Endothelial cell (in vitro differentiated cells): ENCODE results near the gene ANK2. TPM values are rescaled to one million over a fixed set of nuclear protein-coding genes. Genes with fewer than 3 reads are reported as not detected.

Experiments
- DNase-seq: peaks from one replicate; pipeline ENCODE4 v3.0.0; 2021; ENCODE audit warnings: low spot score
- H3K27ac Mint-ChIP-seq: one replicate; pipeline ENCODE4 v1.8.0; 2021; ENCODE audit warnings: mixed read lengths, inconsistent platforms; ENCODE audit not compliant: unreplicated experiment
- H3K27me3 Mint-ChIP-seq: one replicate; pipeline ENCODE4 v1.8.0; 2021; ENCODE audit warnings: mild to moderate bottlenecking, moderate library complexity, mixed read lengths, inconsistent platforms; ENCODE audit not compliant: unreplicated experiment
- H3K36me3 Mint-ChIP-seq: one replicate; pipeline ENCODE4 v1.8.0; 2021; ENCODE audit warnings: mild to moderate bottlenecking, low read depth, mixed read lengths, inconsistent platforms; ENCODE audit not compliant: unreplicated experiment
- H3K4me1 Mint-ChIP-seq: one replicate; pipeline ENCODE4 v1.8.0; 2021; ENCODE audit warnings: mild to moderate bottlenecking, mixed read lengths, inconsistent platforms; ENCODE audit not compliant: unreplicated experiment
- H3K4me3 Mint-ChIP-seq: one replicate; pipeline ENCODE4 v1.8.0; 2021; ENCODE audit warnings: mild to moderate bottlenecking, mixed read lengths, inconsistent platforms; ENCODE audit not compliant: unreplicated experiment
- H3K9me3 Mint-ChIP-seq: one replicate; pipeline ENCODE4 v1.8.0; 2021; ENCODE audit warnings: mixed read lengths, inconsistent platforms; ENCODE audit not compliant: unreplicated experiment
- total RNA-seq: library from RNA; stranded (reverse); fragmentation: NEBNext Ultra II Directional; extraction: Animal tissue kit (Norgen Biotek cat#: 25700); gene quantifications from one replicate; pipeline ENCODE4 v1.2.1, GENCODE V29; 2021; ENCODE audit not compliant: unreplicated experiment
- TF ChIP-seq, protein P1 (sequence below): fragments of 200-600 bp; sonication (generic); IDR thresholded peaks from one replicate; pipeline ENCODE4 v1.5.0; 2021; ENCODE audit warnings: antibody characterized with exemption; ENCODE audit not compliant: unreplicated experiment

The ANK2 gene
- total RNA-seq, 1 donor from 2014 or later, result 47.2 TPM

DNA sequence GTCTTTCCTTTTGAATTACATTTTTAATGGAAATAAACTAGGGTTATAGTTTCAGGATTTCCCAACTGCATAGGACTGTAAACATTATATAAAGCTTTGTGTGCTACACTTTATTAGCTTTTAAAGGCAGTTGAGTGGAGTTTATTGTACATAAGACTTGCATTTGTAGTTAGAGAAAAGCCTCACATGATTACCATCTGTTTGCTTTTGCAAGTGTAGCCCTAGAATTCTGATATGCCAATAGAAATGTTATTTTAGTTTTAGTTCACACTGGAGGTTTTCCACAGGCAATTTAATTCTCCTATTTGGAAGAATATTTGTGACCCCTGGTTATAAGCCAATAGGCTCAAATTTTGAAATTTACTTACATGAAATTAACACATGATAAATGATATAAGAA is 41.3 kb upstream of the ANK2 start:
- no peak overlapping the region for H3K4me3 Mint-ChIP-seq
- no peaks in the 10 kb centered on the region for H3K27me3 Mint-ChIP-seq

DNA sequence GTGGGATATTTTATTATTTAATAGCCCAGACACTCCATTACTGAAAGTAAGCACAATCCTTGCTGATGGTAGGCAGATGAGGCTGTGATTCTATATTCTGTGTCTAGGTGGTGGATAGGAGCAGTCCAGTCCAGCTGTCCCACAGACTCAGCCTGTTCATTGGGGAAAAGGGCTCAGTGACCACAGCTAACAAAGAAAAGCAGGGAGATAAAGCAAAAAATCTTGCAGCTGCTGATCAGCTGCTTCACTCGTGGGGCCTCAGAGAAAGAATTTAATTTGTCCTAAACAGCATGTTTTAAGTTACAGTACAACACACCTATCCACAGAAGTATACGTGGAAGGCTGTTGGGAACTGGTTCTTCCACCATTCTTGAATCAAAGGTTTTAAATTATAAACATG is 40.7 kb upstream of the ANK2 start:
- no peaks in the 10 kb centered on the region for H3K27me3 Mint-ChIP-seq
- no peak for DNase-seq
- H3K27ac Mint-ChIP-seq, result no peak overlapping the region
- TF ChIP-seq, protein P1, sequence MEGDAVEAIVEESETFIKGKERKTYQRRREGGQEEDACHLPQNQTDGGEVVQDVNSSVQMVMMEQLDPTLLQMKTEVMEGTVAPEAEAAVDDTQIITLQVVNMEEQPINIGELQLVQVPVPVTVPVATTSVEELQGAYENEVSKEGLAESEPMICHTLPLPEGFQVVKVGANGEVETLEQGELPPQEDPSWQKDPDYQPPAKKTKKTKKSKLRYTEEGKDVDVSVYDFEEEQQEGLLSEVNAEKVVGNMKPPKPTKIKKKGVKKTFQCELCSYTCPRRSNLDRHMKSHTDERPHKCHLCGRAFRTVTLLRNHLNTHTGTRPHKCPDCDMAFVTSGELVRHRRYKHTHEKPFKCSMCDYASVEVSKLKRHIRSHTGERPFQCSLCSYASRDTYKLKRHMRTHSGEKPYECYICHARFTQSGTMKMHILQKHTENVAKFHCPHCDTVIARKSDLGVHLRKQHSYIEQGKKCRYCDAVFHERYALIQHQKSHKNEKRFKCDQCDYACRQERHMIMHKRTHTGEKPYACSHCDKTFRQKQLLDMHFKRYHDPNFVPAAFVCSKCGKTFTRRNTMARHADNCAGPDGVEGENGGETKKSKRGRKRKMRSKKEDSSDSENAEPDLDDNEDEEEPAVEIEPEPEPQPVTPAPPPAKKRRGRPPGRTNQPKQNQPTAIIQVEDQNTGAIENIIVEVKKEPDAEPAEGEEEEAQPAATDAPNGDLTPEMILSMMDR, result no peak
- H3K4me1 Mint-ChIP-seq, result no peaks in the 10 kb centered on the region
- H3K36me3 Mint-ChIP-seq, result no peaks in the 10 kb centered on the region
- no peaks in the 10 kb centered on the region for H3K9me3 Mint-ChIP-seq
- no peak overlapping the region for H3K4me3 Mint-ChIP-seq

More for the DNA sequence above, 41.3 kb upstream of the ANK2 start:
- Mint-ChIP-seq H3K27ac (no peak overlapping the region), H3K9me3 (no peaks in the 10 kb centered on the region), H3K4me1 (no peaks in the 10 kb centered on the region), H3K36me3 (no peaks in the 10 kb centered on the region)
- DNase-seq, result no peak
- TF ChIP-seq, protein P1, result no peak

DNA sequence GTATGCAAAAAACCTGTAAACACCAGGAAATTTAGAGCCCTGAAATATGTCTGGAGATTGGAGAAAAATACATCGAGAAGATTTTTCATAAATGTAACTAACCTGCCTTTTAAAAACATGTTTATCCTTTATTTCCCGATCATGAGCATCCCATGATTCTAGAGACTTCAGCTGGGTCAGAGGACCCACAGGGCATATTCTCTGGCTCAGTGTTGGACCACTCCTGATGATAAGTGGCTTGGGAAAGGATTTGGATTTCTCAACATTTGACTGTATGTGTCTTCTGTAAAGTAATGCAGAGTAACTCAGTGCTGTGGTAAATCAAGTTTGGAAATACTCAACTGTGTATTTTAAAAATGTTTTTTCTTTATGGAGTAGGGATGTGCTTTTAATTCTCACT is 40.0 kb upstream of the ANK2 start:
- Mint-ChIP-seq H3K4me1 (no peaks in the 10 kb centered on the region), H3K4me3 (no peak overlapping the region), H3K36me3 (no peaks in the 10 kb centered on the region), H3K27me3 (no peaks in the 10 kb centered on the region), H3K27ac (no peak overlapping the region), H3K9me3 (no peaks in the 10 kb centered on the region)
- no peak for DNase-seq
- TF ChIP-seq, protein P1, result no peak

DNA sequence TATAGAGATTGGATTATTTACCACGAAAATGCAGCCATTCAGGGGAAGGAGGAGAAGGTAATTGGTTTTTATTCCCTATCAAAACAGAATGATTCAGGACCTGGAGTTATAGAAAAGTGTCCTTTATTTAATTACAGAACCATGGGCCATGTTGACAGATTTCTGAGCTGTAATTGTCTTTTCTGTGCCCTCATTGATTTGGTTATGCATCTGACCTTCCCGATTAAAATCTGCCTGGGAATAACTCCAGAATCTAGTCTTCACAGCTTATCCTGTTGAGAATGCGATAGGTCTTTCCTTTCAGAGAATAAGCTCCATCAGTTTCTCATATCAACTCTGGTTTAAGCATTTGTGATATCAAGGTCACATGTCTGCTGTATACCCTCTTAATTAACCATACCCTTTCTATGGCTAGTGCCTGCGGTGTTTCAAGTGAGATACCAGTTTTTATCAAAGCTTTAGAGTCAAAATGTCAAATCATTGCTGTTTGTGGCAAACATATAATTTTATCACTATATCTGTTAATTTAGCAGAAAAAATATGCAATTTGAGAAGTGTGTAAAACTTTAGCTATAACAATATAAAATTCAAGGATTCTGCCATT is 37.2 kb upstream of the ANK2 start:
- no peaks in the 10 kb centered on the region for H3K9me3 Mint-ChIP-seq

DNA sequence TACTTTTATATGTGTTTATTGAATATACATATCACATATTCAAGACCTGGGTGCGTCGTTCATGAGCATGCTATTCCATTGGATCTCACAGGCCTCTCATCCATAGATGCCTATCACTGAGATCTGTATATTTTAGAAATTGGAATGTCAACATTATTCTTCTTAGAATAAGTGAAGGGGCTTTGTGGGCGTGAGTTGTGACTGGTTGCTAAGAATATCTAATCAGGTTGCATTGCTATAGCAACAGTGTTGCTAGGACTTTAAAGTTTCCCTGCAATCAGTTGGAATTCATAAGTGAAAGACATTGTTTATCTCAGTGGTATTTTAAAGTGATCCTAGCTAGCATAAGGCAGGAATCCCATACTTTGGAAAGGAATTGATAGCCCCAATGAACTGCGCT is 36.7 kb upstream of the ANK2 start:
- H3K4me1 Mint-ChIP-seq, result no peaks in the 10 kb centered on the region
- TF ChIP-seq, protein P1, result no peak
- no peak for DNase-seq
- H3K4me3 Mint-ChIP-seq, result no peak overlapping the region
- H3K27ac Mint-ChIP-seq, result peak overlapping the region; percentile 52
- no peaks in the 10 kb centered on the region for H3K36me3 Mint-ChIP-seq
- no peaks in the 10 kb centered on the region for H3K9me3 Mint-ChIP-seq
- H3K27me3 Mint-ChIP-seq, result no peaks in the 10 kb centered on the region

More for the DNA sequence above, 37.2 kb upstream of the ANK2 start:
- DNase-seq, result no peak
- no peak overlapping the region for H3K4me3 Mint-ChIP-seq
- no peak overlapping the region for H3K27ac Mint-ChIP-seq
- TF ChIP-seq, protein P1, result no peak
- no peaks in the 10 kb centered on the region for H3K27me3 Mint-ChIP-seq
- H3K36me3 Mint-ChIP-seq, result no peaks in the 10 kb centered on the region
- no peaks in the 10 kb centered on the region for H3K4me1 Mint-ChIP-seq
